ENCODE measurements around the gene MFSD12.
A peak's percentile ranks its signal among the peaks of the same experiment; 100 is the strongest.

The MFSD12 gene

GRCh38 chr19:3547767-3548282, 9.6 kb downstream of the MFSD12 start:
- no peak for TF ChIP-seq CTCF (IDR thresholded peaks at IDR 0.05; ENCODE audit: low read depth, low read length)
- DNase-seq, result no peak
- no peaks in the 10 kb centered on the region for H3K27me3 ChIP-seq
- no peaks in the 10 kb centered on the region for H3K9me3 ChIP-seq
- H3K4me1 ChIP-seq, result no peaks in the 10 kb centered on the region
- peaks cover 22% of the 10 kb centered on the region for H3K36me3 ChIP-seq
- H3K4me3 ChIP-seq (ENCODE audit: low read depth, low read length), result no peak overlapping the region

GRCh38 chr19:3547301-3547731, 10.1 kb downstream of the MFSD12 start:
- Histone ChIP-seq H3K9me3 (no peaks in the 10 kb centered on the region), H3K4me3 (ENCODE audit: low read depth, low read length) (no peak overlapping the region), H3K27me3 (no peaks in the 10 kb centered on the region), H3K36me3 (peaks cover 22% of the 10 kb centered on the region), H3K4me1 (no peaks in the 10 kb centered on the region)
- TF ChIP-seq CTCF (IDR thresholded peaks at IDR 0.05; ENCODE audit: low read depth, low read length), result peak; percentile 60
- DNase-seq, result peak; percentile 60

- H3K4me3 ChIP-seq (ENCODE audit: low read depth, low read length), result no peak overlapping the region
- H3K4me1 ChIP-seq, result no peaks in the 10 kb centered on the region
- peaks cover 20% of the 10 kb centered on the region for H3K36me3 ChIP-seq
- H3K27me3 ChIP-seq, result no peaks in the 10 kb centered on the region
- no peak for TF ChIP-seq CTCF (IDR thresholded peaks at IDR 0.05; ENCODE audit: low read depth, low read length)
- DNase-seq, result no peak
- no peaks in the 10 kb centered on the region for H3K9me3 ChIP-seq
Measured at GRCh38 chr19:3546119-3546518, 11.3 kb downstream of the MFSD12 start.

GRCh38 chr19:3545669-3546034, 11.7 kb downstream of the MFSD12 start:
- TF ChIP-seq CTCF (IDR thresholded peaks at IDR 0.05; ENCODE audit: low read depth, low read length), result no peak
- H3K4me1 ChIP-seq, result no peaks in the 10 kb centered on the region
- no peak overlapping the region for H3K4me3 ChIP-seq (ENCODE audit: low read depth, low read length)
- H3K9me3 ChIP-seq, result no peaks in the 10 kb centered on the region
- no peaks in the 10 kb centered on the region for H3K27me3 ChIP-seq
- no peak for DNase-seq
- peaks cover 16% of the 10 kb centered on the region for H3K36me3 ChIP-seq

- H3K9me3 ChIP-seq, result no peaks in the 10 kb centered on the region
- H3K4me1 ChIP-seq, result no peaks in the 10 kb centered on the region
- no peak overlapping the region for H3K4me3 ChIP-seq (ENCODE audit: low read depth, low read length)
- peak; percentile 79 for DNase-seq
- H3K27me3 ChIP-seq, result no peaks in the 10 kb centered on the region
- H3K36me3 ChIP-seq, result peaks cover 14% of the 10 kb centered on the region
- TF ChIP-seq CTCF (IDR thresholded peaks at IDR 0.05; ENCODE audit: low read depth, low read length), result peak; percentile 84
Measured at GRCh38 chr19:3544742-3545668, 12.4 kb downstream of the MFSD12 start.

- H3K27me3 ChIP-seq, result no peaks in the 10 kb centered on the region
Measured at GRCh38 chr19:3544058-3544376, 13.4 kb downstream of the MFSD12 start.

More at GRCh38 chr19:3544058-3544376, 13.4 kb downstream of the MFSD12 start:
- no peaks in the 10 kb centered on the region for H3K4me1 ChIP-seq
- H3K4me3 ChIP-seq (ENCODE audit: low read depth, low read length), result no peak overlapping the region
- no peak for TF ChIP-seq CTCF (IDR thresholded peaks at IDR 0.05; ENCODE audit: low read depth, low read length)
- H3K9me3 ChIP-seq, result no peaks in the 10 kb centered on the region
- H3K36me3 ChIP-seq, result peaks cover 14% of the 10 kb centered on the region
- DNase-seq, result no peak

Measured in BE2C (cell line).